Karpas-422 (cell line): ENCODE results near the gene ZW10. TPM values are rescaled to one million over a fixed set of nuclear protein-coding genes. Genes with fewer than 3 reads are reported as not detected.
A peak's percentile ranks its signal among the peaks of the same experiment; 100 is the strongest.
"Not testable (repeated sequence)": the region's sequence is repeated elsewhere in the genome, so short reads cannot be mapped to it uniquely, and the experiment has no call there.

Experiments used
- DNase-seq: peaks from one replicate; pipeline ENCODE4 v3.0.0-alpha.2; 2015
- H2AFZ ChIP-seq: fragments of 200-600 bp; sonication (generic); 2 replicates; pipeline ENCODE4 v1.6.1; 2014; ENCODE audit warnings: antibody characterized with exemption, low read length, mixed read lengths
- H3K27ac ChIP-seq: fragments of 200-600 bp; sonication (generic); 2 replicates; pipeline ENCODE4 v1.5.1; 2014; ENCODE audit warnings: mild to moderate bottlenecking, low read length, moderate library complexity
- H3K27me3 ChIP-seq: fragments of 200-600 bp; sonication (generic); 2 replicates; pipeline ENCODE4 v1.6.1; 2014; ENCODE audit warnings: low read length, mixed read lengths
- H3K36me3 ChIP-seq: fragments of 200-600 bp; sonication (generic); 2 replicates; pipeline ENCODE4 v1.6.1; 2014; ENCODE audit warnings: low read length, mixed read lengths; ENCODE audit not compliant: insufficient read depth
- H3K4me1 ChIP-seq: fragments of 200-600 bp; sonication (generic); 2 replicates; pipeline ENCODE4 v1.6.1; 2014; ENCODE audit warnings: mild to moderate bottlenecking, low read length, mixed read lengths
- H3K4me2 ChIP-seq: fragments of 200-600 bp; sonication (generic); 2 replicates; pipeline ENCODE4 v1.6.1; 2014; ENCODE audit warnings: low read length, low read depth, mild to moderate bottlenecking; ENCODE audit not compliant: poor library complexity, severe bottlenecking
- H3K4me3 ChIP-seq: fragments of 200-600 bp; sonication (generic); 2 replicates; pipeline ENCODE4 v1.5.1; 2014; ENCODE audit warnings: mild to moderate bottlenecking, antibody characterized with exemption, low read length, mixed read lengths
- H3K79me2 ChIP-seq: fragments of 200-600 bp; sonication (generic); 2 replicates; pipeline ENCODE4 v1.6.1; 2014; ENCODE audit warnings: mild to moderate bottlenecking, low read length, mixed read lengths
- H3K9ac ChIP-seq: fragments of 200-600 bp; sonication (generic); 2 replicates; pipeline ENCODE4 v1.6.0; 2014; ENCODE audit warnings: low read length
- H3K9me2 ChIP-seq: fragments of 200-600 bp; sonication (generic), shearing (Covaris generic); replicated peaks from 2 replicates; pipeline ENCODE4 v1.6.0; 2014; ENCODE audit warnings: mild to moderate bottlenecking, low read length, moderate library complexity; ENCODE audit not compliant: insufficient read depth
- H3K9me3 ChIP-seq: fragments of 300-700, 200-600 bp; sonication (generic); 2 replicates; pipeline ENCODE4 v1.6.1; 2014; ENCODE audit warnings: low read length, mixed read lengths
- H4K20me1 ChIP-seq: fragments of 200-600 bp; sonication (generic); 2 replicates; pipeline ENCODE4 v1.6.1; 2014; ENCODE audit warnings: mild to moderate bottlenecking, antibody characterized with exemption, low read length, low read depth; ENCODE audit not compliant: insufficient read depth
- total RNA-seq: library from RNA; depleted of rRNA; stranded (reverse); fragments of >200 nt; shearing (Covaris generic); gene quantifications from 2 replicates; pipeline ENCODE4 v1.2.3, GENCODE V29; 2014; ENCODE audit warnings: low replicate concordance

Gene ZW10
- total RNA-seq, 1 experiment from 2014 or later: 11.4 TPM

GRCh38 chr11:113805640-113806039, 32.1 kb upstream of the ZW10 start:
- Histone ChIP-seq H3K9me2 (no peaks in the 10 kb centered on the region), H3K27ac (no peak overlapping the region), H3K4me1 (no peaks in the 10 kb centered on the region), H3K79me2 (no peaks in the 10 kb centered on the region), H3K27me3 (no peaks in the 10 kb centered on the region), H4K20me1 (no peaks in the 10 kb centered on the region), H3K9me3 (no peaks in the 10 kb centered on the region), H3K4me2 (no peak overlapping the region), H3K36me3 (peaks cover 11% of the 10 kb centered on the region; the same call in 1 of the 2 replicates), H2AFZ (no peak overlapping the region), H3K9ac (no peak overlapping the region), H3K4me3 (no peak overlapping the region)
- no peak for DNase-seq

GRCh38 chr11:113802621-113803020, 29.1 kb upstream of the ZW10 start:
- DNase-seq: no peak
- peaks cover 11% of the 10 kb centered on the region; the same call in 1 of the 2 replicates for H3K36me3 ChIP-seq

GRCh38 chr11:113796663-113797259, 23.3 kb upstream of the ZW10 start:
- DNase-seq: peak; percentile 44
- H3K9me3 ChIP-seq: no peaks in the 10 kb centered on the region
- no peaks in the 10 kb centered on the region for H3K79me2 ChIP-seq
- H3K9me2 ChIP-seq: no peaks in the 10 kb centered on the region
- H3K27me3 ChIP-seq: no peaks in the 10 kb centered on the region
- H3K4me1 ChIP-seq: no peaks in the 10 kb centered on the region
- H3K27ac ChIP-seq: no peak overlapping the region
- no peak overlapping the region for H3K9ac ChIP-seq
- no peak overlapping the region for H3K4me2 ChIP-seq
- no peaks in the 10 kb centered on the region for H4K20me1 ChIP-seq
- H3K36me3 ChIP-seq: no peaks in the 10 kb centered on the region
- no peak overlapping the region for H3K4me3 ChIP-seq
- no peak overlapping the region for H2AFZ ChIP-seq

More at GRCh38 chr11:113802621-113803020, 29.1 kb upstream of the ZW10 start:
- Histone ChIP-seq H3K9ac (no peak overlapping the region), H3K9me3 (no peaks in the 10 kb centered on the region), H3K9me2 (no peaks in the 10 kb centered on the region), H3K4me3 (no peak overlapping the region), H3K27me3 (no peaks in the 10 kb centered on the region), H3K27ac (no peak overlapping the region), H3K79me2 (no peaks in the 10 kb centered on the region), H2AFZ (no peak overlapping the region), H4K20me1 (no peaks in the 10 kb centered on the region), H3K4me2 (no peak overlapping the region), H3K4me1 (no peaks in the 10 kb centered on the region)

- H3K36me3 ChIP-seq: no peaks in the 10 kb centered on the region
- H3K9me2 ChIP-seq: no peaks in the 10 kb centered on the region
Measured at GRCh38 chr11:113789675-113790320, 16.3 kb upstream of the ZW10 start.

GRCh38 chr11:113789016-113789415, 15.5 kb upstream of the ZW10 start:
- H3K9me3 ChIP-seq, H3K27ac ChIP-seq, H3K4me3 ChIP-seq, H4K20me1 ChIP-seq, H3K4me1 ChIP-seq, DNase-seq, H3K9ac ChIP-seq, H3K27me3 ChIP-seq, H3K79me2 ChIP-seq, H2AFZ ChIP-seq, H3K9me2 ChIP-seq, H3K36me3 ChIP-seq, H3K4me2 ChIP-seq: not testable (repeated sequence)

More at GRCh38 chr11:113789675-113790320, 16.3 kb upstream of the ZW10 start:
- H3K79me2 ChIP-seq: no peaks in the 10 kb centered on the region
- H4K20me1 ChIP-seq: no peaks in the 10 kb centered on the region
- H3K4me2 ChIP-seq: no peak overlapping the region
- no peak overlapping the region for H3K27ac ChIP-seq
- no peak overlapping the region for H3K9ac ChIP-seq
- no peaks in the 10 kb centered on the region for H3K27me3 ChIP-seq
- H2AFZ ChIP-seq: no peak overlapping the region
- no peak overlapping the region for H3K4me3 ChIP-seq
- DNase-seq: no peak
- no peaks in the 10 kb centered on the region for H3K9me3 ChIP-seq
- no peaks in the 10 kb centered on the region for H3K4me1 ChIP-seq

GRCh38 chr11:113782134-113782533, 8.6 kb upstream of the ZW10 start:
- H3K27me3 ChIP-seq: no peaks in the 10 kb centered on the region
- H3K4me3 ChIP-seq: no peak overlapping the region
- H3K4me2 ChIP-seq: no peak overlapping the region
- H4K20me1 ChIP-seq: no peaks in the 10 kb centered on the region
- H3K79me2 ChIP-seq: no peaks in the 10 kb centered on the region
- H3K9ac ChIP-seq: no peak overlapping the region
- DNase-seq: no peak
- no peak overlapping the region for H2AFZ ChIP-seq
- H3K9me2 ChIP-seq: no peaks in the 10 kb centered on the region
- H3K27ac ChIP-seq: no peak overlapping the region
- H3K36me3 ChIP-seq: no peaks in the 10 kb centered on the region
- no peaks in the 10 kb centered on the region for H3K9me3 ChIP-seq
- no peaks in the 10 kb centered on the region for H3K4me1 ChIP-seq

GRCh38 chr11:113781682-113782081, 8.2 kb upstream of the ZW10 start:
- no peak overlapping the region for H3K4me3 ChIP-seq
- no peaks in the 10 kb centered on the region for H3K36me3 ChIP-seq
- H3K9me3 ChIP-seq: no peaks in the 10 kb centered on the region
- DNase-seq: no peak
- H3K4me1 ChIP-seq: no peaks in the 10 kb centered on the region
- no peaks in the 10 kb centered on the region for H4K20me1 ChIP-seq
- no peaks in the 10 kb centered on the region for H3K9me2 ChIP-seq
- H3K27ac ChIP-seq: no peak overlapping the region
- no peak overlapping the region for H2AFZ ChIP-seq
- H3K27me3 ChIP-seq: no peaks in the 10 kb centered on the region
- no peaks in the 10 kb centered on the region for H3K79me2 ChIP-seq
- no peak overlapping the region for H3K4me2 ChIP-seq
- no peak overlapping the region for H3K9ac ChIP-seq

- no peaks in the 10 kb centered on the region for H3K79me2 ChIP-seq
- H3K4me2 ChIP-seq: no peak within 1 kb of the TSS
- H3K36me3 ChIP-seq: no peaks in the 10 kb centered on the region
- H3K9me3 ChIP-seq: no peaks in the 10 kb centered on the region
- H2AFZ ChIP-seq: no peak within 1 kb of the TSS
- no peaks in the 10 kb centered on the region for H4K20me1 ChIP-seq
- peaks cover 14% of the 10 kb centered on the region for H3K4me1 ChIP-seq
- H3K9me2 ChIP-seq: no peaks in the 10 kb centered on the region
- no peak within 1 kb of the TSS for H3K27ac ChIP-seq
- no peak within 1 kb of the TSS for H3K9ac ChIP-seq
- H3K4me3 ChIP-seq: no peak within 1 kb of the TSS
- DNase-seq: no peak
- no peaks in the 10 kb centered on the region for H3K27me3 ChIP-seq
Measured at GRCh38 chr11:113779496-113779895, 6.0 kb upstream of the ZW10 start, which contains the start of gene CLDN25. TSS of gene CLDN25 (plus strand) at chr11:113779796. CDS start at chr11:113779796, 0 bp downstream.
